ENCODE measurements around the gene SLK.

- TF ChIP-seq, protein P1, sequence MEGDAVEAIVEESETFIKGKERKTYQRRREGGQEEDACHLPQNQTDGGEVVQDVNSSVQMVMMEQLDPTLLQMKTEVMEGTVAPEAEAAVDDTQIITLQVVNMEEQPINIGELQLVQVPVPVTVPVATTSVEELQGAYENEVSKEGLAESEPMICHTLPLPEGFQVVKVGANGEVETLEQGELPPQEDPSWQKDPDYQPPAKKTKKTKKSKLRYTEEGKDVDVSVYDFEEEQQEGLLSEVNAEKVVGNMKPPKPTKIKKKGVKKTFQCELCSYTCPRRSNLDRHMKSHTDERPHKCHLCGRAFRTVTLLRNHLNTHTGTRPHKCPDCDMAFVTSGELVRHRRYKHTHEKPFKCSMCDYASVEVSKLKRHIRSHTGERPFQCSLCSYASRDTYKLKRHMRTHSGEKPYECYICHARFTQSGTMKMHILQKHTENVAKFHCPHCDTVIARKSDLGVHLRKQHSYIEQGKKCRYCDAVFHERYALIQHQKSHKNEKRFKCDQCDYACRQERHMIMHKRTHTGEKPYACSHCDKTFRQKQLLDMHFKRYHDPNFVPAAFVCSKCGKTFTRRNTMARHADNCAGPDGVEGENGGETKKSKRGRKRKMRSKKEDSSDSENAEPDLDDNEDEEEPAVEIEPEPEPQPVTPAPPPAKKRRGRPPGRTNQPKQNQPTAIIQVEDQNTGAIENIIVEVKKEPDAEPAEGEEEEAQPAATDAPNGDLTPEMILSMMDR (conservative IDR thresholded peaks at IDR 0.05 in 1 of 2, IDR thresholded peaks at IDR 0.05 in 1 of 2; ENCODE audit: extremely low read depth in 1 of 2, insufficient read depth in 1 of 2, low read depth in 1 of 2, low read length in 2 of 2), result no peak
- TF ChIP-seq EZH2 (IDR thresholded peaks at IDR 0.05; ENCODE audit: borderline replicate concordance, low read length), result no peak
Observed at GRCh38 chr10:104038958-104039752, 72.2 kb downstream of the SLK start.
